Esophagus squamous epithelium (tissue), 4 donors: ENCODE data around the gene APC.

Experiments used
- CTCF ChIP-seq, 6 experiments: fragments of 450-650 bp in 4 of 6; fragments of 200-600 bp in 2 of 6; sonication (generic) in 2 of 6; IDR thresholded peaks; one replicate each; pipeline ENCODE4 v1.5.1; 2016 to 2019; ENCODE audit warnings: antibody characterized with exemption in 6 of 6, mild to moderate bottlenecking in 4 of 6, moderate library complexity in 4 of 6
- POLR2A ChIP-seq, 4 donors: fragments of 450-650 bp; IDR thresholded peaks; one replicate each; pipeline ENCODE4 v1.6.1; 2017; ENCODE audit warnings: antibody characterized with exemption in 4 of 4, mild to moderate bottlenecking in 4 of 4, moderate library complexity in 3 of 4

DNA sequence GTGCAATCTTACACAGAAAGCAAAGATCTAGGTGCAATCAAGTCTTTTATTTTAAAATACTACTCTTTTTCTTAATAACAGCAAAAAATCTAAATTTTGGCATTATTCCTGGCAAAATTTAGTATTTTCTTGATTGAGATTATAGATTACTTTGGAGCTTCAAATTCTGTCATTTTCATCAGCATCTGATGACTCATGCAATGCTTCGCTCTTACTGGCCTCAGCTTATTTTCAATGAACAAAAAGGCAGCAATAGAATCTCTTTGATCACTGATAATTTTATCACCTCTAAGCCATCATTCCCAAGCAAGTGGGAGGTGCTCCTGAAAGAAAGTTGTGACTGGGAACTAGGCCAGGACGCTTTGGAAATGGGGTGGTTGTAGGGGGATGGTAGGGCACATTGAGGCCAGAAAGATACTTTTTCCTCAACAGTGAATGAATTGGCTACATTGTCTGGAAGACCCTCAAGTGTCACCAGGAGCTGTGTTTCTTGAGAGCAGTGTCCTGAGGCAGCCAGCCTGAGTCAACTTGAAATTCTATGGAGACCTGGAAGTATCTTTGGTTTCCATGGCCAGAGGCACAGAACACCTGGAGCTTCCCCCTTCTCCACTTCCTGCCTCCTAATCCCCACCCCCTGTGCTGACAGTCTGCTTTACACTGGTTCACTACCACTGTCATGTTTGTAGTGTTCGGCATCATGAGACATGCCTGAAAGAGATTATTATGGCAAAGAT, 46.9 kb upstream of the APC start:
- TF ChIP-seq POLR2A (IDR thresholded peaks at IDR 0.05) (no peak), CTCF (IDR thresholded peaks at IDR 0.05) (no peak)
